ENCODE data around the gene PDYN. TPM values are rescaled to one million over a fixed set of nuclear protein-coding genes. Genes with fewer than 3 reads are reported as not detected.

PDYN gene
- total and polyA plus RNA-seq, 8 donors: not detected

DNA sequence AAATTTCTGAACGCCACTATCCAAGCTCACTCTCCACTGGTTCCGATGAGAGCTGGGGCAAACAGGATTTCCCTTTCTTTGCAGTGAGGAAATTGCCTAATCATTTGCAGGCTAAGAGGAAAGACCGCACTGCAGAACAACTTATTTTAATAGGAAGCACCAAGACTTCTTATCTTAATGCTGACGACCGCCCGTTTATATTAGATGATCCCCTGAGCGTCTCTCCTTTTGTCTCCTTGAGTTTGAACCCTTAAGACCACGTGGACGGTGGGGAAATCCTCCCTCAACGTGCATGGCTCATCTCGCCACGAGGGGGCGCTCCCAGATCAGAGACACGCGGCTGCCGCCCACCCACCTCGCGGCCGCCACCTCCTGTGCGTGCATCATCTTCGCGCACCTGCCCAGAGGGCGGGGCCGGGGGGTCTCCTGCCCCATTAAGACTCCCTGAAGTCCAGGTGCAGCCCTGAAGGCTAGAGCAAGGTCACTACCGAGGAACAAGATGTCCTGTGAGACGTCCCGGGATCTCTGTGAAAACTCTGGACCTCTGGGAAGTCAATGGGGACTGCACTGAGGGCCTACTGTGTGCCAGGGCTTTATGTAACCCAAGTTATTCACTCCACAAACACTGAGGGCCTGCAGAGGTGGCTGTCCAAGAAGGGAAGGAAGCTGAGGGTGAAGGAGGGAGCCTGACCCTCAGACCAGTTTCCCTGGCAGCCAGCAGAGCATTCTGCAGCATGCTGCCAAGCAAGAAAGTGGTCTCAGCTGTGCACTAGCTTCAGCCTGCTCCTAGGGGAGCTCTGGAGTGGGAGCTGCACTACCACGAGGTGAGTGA lies 28.1 kb downstream of the PDYN start:
- Histone ChIP-seq H3K4me3 (peak overlapping the region in 1 of 4 donors; percentile 2), H3K27ac (peak overlapping the region in 1 of 5 donors; percentile 27), H3K27me3 (peaks cover 0 to 44% (median 0%) of the 10 kb centered on the region in 3 donors), H3K4me1 (peaks cover 0 to 14% (median 8%) of the 10 kb centered on the region in 4 donors), H3K36me3 (no peaks in the 10 kb centered on the region), H3K9me3 (no peaks in the 10 kb centered on the region)
- intact Hi-C loops (cut with DNase I; ENCODE audit: low total_unique reads): loop anchor here (5.0 kb wide), 1 partner anchor 207 kb away; no protein-coding TSS in a partner anchor
- DNase-seq: peak; percentile 69 to 85
- 4 to 8% (median 4%) methylated on average over 13 to 28 of the region's 28 CpGs for WGBS, 5 donors
- TF ChIP-seq EP300 (IDR thresholded peaks at IDR 0.05) (no peak), POLR2AphosphoS5 (IDR thresholded peaks at IDR 0.05) (no peak), POLR2A (IDR thresholded peaks at IDR 0.05) (no peak)
- TF ChIP-seq, protein P1, sequence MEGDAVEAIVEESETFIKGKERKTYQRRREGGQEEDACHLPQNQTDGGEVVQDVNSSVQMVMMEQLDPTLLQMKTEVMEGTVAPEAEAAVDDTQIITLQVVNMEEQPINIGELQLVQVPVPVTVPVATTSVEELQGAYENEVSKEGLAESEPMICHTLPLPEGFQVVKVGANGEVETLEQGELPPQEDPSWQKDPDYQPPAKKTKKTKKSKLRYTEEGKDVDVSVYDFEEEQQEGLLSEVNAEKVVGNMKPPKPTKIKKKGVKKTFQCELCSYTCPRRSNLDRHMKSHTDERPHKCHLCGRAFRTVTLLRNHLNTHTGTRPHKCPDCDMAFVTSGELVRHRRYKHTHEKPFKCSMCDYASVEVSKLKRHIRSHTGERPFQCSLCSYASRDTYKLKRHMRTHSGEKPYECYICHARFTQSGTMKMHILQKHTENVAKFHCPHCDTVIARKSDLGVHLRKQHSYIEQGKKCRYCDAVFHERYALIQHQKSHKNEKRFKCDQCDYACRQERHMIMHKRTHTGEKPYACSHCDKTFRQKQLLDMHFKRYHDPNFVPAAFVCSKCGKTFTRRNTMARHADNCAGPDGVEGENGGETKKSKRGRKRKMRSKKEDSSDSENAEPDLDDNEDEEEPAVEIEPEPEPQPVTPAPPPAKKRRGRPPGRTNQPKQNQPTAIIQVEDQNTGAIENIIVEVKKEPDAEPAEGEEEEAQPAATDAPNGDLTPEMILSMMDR (IDR thresholded peaks at IDR 0.05): peak in 5 of 7 experiments; percentile 78 to 95 (median 89)

DNA sequence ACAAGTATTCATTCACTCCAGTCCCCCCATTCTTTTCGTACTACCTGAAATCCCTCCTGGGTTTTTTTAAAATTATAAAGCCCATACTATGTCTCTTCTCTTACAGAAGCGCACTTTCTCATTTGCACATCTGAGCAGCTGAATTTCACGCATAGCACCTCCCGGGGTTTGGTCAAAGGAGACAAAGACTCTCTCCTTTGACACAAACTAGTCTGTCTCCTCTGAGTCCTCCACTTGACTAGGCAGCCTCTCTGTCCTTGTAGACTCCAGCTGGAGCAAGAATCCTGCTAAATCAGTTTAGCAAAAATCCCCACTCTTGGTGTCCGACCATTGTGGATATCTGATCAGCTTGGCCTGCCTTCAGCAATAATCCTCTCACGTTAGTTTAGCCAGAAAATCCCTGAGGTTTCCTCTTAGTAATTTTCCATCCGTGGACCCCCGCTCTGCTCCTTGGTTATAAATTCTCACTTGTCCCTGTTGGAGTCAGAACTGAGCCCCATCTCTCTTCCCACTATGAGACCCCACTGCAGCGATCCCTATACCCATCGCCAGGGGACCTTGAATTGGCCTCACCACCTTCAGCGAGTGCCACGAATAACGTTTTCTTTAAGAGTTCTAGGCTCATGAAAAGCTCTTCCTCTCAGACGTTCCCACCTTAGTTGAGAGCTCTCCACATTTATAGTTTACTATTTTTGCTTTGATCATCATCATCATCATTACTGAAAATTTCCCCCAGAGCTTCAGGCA lies 29.0 kb downstream of the PDYN start:
- H3K9me3 ChIP-seq: no peaks in the 10 kb centered on the region
- TF ChIP-seq POLR2AphosphoS5 (IDR thresholded peaks at IDR 0.05) (no peak), POLR2A (IDR thresholded peaks at IDR 0.05) (no peak), EP300 (IDR thresholded peaks at IDR 0.05) (no peak)
- TF ChIP-seq, protein P1 (IDR thresholded peaks at IDR 0.05): no peak
- H3K4me1 ChIP-seq: peaks cover 0 to 14% (median 8%) of the 10 kb centered on the region in 4 donors
- H3K36me3 ChIP-seq: no peaks in the 10 kb centered on the region
- peak overlapping the region in 2 of 5 donors; percentile 27 to 28 for H3K27ac ChIP-seq
- WGBS, 5 donors: 38 to 54% (median 46%) methylated on average over 14 of the region's 14 CpGs
- no peak for DNase-seq
- intact Hi-C loops (cut with DNase I; ENCODE audit: low total_unique reads): loop anchor here (5.0 kb wide), 1 partner anchor 207 kb away; no protein-coding TSS in a partner anchor
- no peak overlapping the region for H3K4me3 ChIP-seq
- H3K27me3 ChIP-seq: peaks cover 0 to 43% (median 0%) of the 10 kb centered on the region in 3 donors

DNA sequence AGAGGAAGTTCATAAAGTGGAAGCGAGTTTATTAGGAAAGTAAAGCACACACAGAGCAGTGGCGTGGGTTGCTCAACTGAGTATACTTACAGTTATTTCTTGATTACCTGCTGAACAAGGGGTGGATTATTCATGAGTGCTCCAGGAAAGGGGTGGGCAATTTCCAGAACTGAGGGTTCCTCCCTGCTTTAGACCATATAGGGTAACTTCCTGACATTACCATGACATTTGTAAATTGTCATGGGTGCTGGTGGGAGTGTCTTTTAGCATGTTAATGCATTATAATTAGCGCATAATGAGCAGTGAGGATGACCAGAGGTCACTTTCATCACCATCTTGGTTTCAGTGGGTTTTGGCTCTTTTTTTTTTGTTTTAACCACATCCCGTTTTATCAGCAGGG lies 29.8 kb downstream of the PDYN start:
- 46 to 62% (median 54%) methylated on average over 4 of the region's 4 CpGs for WGBS, 5 donors
- intact Hi-C loops (cut with DNase I; ENCODE audit: low total_unique reads): no loop called here
- H3K27me3 ChIP-seq: peaks cover 0 to 37% (median 0%) of the 10 kb centered on the region in 3 donors
- H3K4me1 ChIP-seq: peaks cover 0 to 14% (median 8%) of the 10 kb centered on the region in 4 donors
- no peaks in the 10 kb centered on the region for H3K9me3 ChIP-seq
- TF ChIP-seq, protein P1 (IDR thresholded peaks at IDR 0.05): no peak
- TF ChIP-seq POLR2A (IDR thresholded peaks at IDR 0.05) (no peak), POLR2AphosphoS5 (IDR thresholded peaks at IDR 0.05) (no peak), EP300 (IDR thresholded peaks at IDR 0.05) (no peak)
- no peak for DNase-seq
- H3K27ac ChIP-seq: no peak overlapping the region
- no peaks in the 10 kb centered on the region for H3K36me3 ChIP-seq
- no peak overlapping the region for H3K4me3 ChIP-seq

DNA sequence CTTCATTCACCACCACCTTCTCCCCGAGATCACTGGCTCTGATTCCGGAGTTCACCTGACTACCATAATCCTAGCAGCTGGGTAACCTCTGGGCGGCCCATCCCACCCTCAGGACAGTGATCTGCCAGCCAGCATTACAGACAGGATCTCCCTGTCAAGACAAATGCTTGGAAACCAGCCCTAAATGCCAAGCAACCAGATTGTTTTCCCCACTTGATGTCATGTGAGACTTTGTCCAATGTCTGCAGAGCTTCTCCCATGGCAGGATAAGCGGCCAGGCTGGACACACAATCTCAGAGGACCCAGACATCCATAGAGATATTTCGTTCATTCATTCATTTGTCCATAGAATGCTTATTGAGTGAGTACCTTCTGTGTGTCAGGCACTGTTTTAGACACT lies 32.5 kb downstream of the PDYN start:
- TF ChIP-seq EP300 (IDR thresholded peaks at IDR 0.05): no peak
- TF ChIP-seq POLR2AphosphoS5 (IDR thresholded peaks at IDR 0.05): no peak
- TF ChIP-seq, protein P1 (IDR thresholded peaks at IDR 0.05): no peak
- no peak for TF ChIP-seq POLR2A (IDR thresholded peaks at IDR 0.05)
- intact Hi-C loops (cut with DNase I; ENCODE audit: low total_unique reads): no loop called here
- H3K36me3 ChIP-seq: no peaks in the 10 kb centered on the region
- H3K27me3 ChIP-seq: peaks cover 0 to 42% (median 0%) of the 10 kb centered on the region in 3 donors
- 68 to 74% (median 73%) methylated on average over 4 to 5 of the region's 5 CpGs for WGBS, 5 donors
- H3K27ac ChIP-seq: no peak overlapping the region
- H3K4me3 ChIP-seq: no peak overlapping the region
- DNase-seq: no peak
- peaks cover 0 to 14% (median 8%) of the 10 kb centered on the region in 4 donors for H3K4me1 ChIP-seq
- no peaks in the 10 kb centered on the region for H3K9me3 ChIP-seq

Data from stomach (tissue), 9 donors.